DND-41 (cell line): Measurements from ENCODE around the gene SLC25A4.

Experiments used
- ATAC-seq: fragments of 200-7000 bp; cut with Tn5 transposase; 3 replicates; pipeline ENCODE4 v1.9.1; 2021; ENCODE audit warnings: low read depth; ENCODE audit not compliant: insufficient read depth
- DNase-seq: peaks from one replicate; pipeline ENCODE4 v3.0.0-alpha.2; 2020
- H2AFZ ChIP-seq: 2 replicates; pipeline ENCODE4 v1.6.0; 2012; ENCODE audit warnings: low read depth, low read length
- H3K27ac ChIP-seq: 2 replicates; pipeline ENCODE4 v1.5.1; 2012; ENCODE audit warnings: low read length, inconsistent platforms
- H3K27me3 ChIP-seq: fragments of 200-600 bp; sonication (generic); 2 replicates; pipeline ENCODE4 v1.6.0; 2012; ENCODE audit warnings: low read length, mild to moderate bottlenecking, inconsistent platforms; ENCODE audit not compliant: insufficient read depth, poor library complexity
- H3K36me3 ChIP-seq: 2 replicates; pipeline ENCODE4 v1.5.1; 2012; ENCODE audit warnings: low read length, inconsistent platforms; ENCODE audit not compliant: insufficient read depth
- H3K4me1 ChIP-seq: 2 replicates; pipeline ENCODE4 v1.5.1; 2012; ENCODE audit warnings: mild to moderate bottlenecking, low read length; ENCODE audit not compliant: insufficient read depth
- H3K4me2 ChIP-seq: 2 replicates; pipeline ENCODE4 v1.6.0; 2012; ENCODE audit warnings: mild to moderate bottlenecking, moderate library complexity, low read length, inconsistent platforms; ENCODE audit not compliant: insufficient read depth
- H3K4me3 ChIP-seq, 2 experiments: fragments of 200-600 bp in 1 of 2; shearing (Covaris generic) in 1 of 2; 2 replicates each; pipeline ENCODE4 v1.5.1; 2012 to 2016; ENCODE audit warnings: inconsistent platforms in 2 of 2, low read length in 2 of 2, mild to moderate bottlenecking in 2 of 2, low read depth in 1 of 2, moderate library complexity in 1 of 2
- H3K79me2 ChIP-seq: 2 replicates; pipeline ENCODE4 v1.6.0; 2012; ENCODE audit warnings: low read length, inconsistent platforms; ENCODE audit not compliant: insufficient read depth
- H3K9ac ChIP-seq: 2 replicates; pipeline ENCODE4 v1.6.0; 2012; ENCODE audit warnings: low read depth, mild to moderate bottlenecking, inconsistent platforms, low read length, moderate library complexity
- H3K9me3 ChIP-seq: 2 replicates; pipeline ENCODE4 v1.5.1; 2012; ENCODE audit warnings: low read length, moderate library complexity, mild to moderate bottlenecking, inconsistent platforms; ENCODE audit not compliant: insufficient read depth, severe bottlenecking
- H4K20me1 ChIP-seq: 2 replicates; pipeline ENCODE4 v1.6.0; 2012; ENCODE audit warnings: low read length; ENCODE audit not compliant: insufficient read depth
- CTCF ChIP-seq: IDR thresholded peaks from 2 replicates; pipeline ENCODE4 v1.5.1; 2012; ENCODE audit warnings: borderline replicate concordance, low read length, moderate library complexity, mild to moderate bottlenecking; ENCODE audit not compliant: poor library complexity, severe bottlenecking; ENCODE audit errors: extremely low read depth
- EZH2 ChIP-seq: IDR thresholded peaks from 3 replicates; pipeline ENCODE4 v1.6.1; 2012; ENCODE audit warnings: borderline replicate concordance, low read depth, mild to moderate bottlenecking, moderate library complexity, low read length, inconsistent platforms; ENCODE audit not compliant: severe bottlenecking

The SLC25A4 gene

GRCh38 chr4:185108185-185108584 lies 34.9 kb upstream of the SLC25A4 start:
- H2AFZ ChIP-seq: no peak overlapping the region
- no peaks in the 10 kb centered on the region for H3K4me1 ChIP-seq
- no peak overlapping the region for H3K27ac ChIP-seq
- H3K36me3 ChIP-seq: no peaks in the 10 kb centered on the region
- no peak for ATAC-seq
- peaks cover 8% of the 10 kb centered on the region for H3K27me3 ChIP-seq
- no peaks in the 10 kb centered on the region for H3K9me3 ChIP-seq
- DNase-seq: no peak
- H3K79me2 ChIP-seq: no peaks in the 10 kb centered on the region
- TF ChIP-seq EZH2: no peak
- TF ChIP-seq CTCF: no peak
- no peaks in the 10 kb centered on the region for H4K20me1 ChIP-seq
- no peak overlapping the region for H3K4me3 ChIP-seq
- no peak overlapping the region for H3K4me2 ChIP-seq
- H3K9ac ChIP-seq: no peak overlapping the region

GRCh38 chr4:185108669-185109068 lies 34.4 kb upstream of the SLC25A4 start:
- no peak overlapping the region for H3K4me2 ChIP-seq
- H3K79me2 ChIP-seq: no peaks in the 10 kb centered on the region
- H3K4me3 ChIP-seq: no peak overlapping the region
- H3K27me3 ChIP-seq: peaks cover 8% of the 10 kb centered on the region
- no peak overlapping the region for H3K9ac ChIP-seq
- TF ChIP-seq CTCF (no peak), EZH2 (no peak)
- DNase-seq: no peak
- H3K27ac ChIP-seq: no peak overlapping the region
- no peaks in the 10 kb centered on the region for H3K4me1 ChIP-seq
- no peaks in the 10 kb centered on the region for H3K36me3 ChIP-seq
- no peaks in the 10 kb centered on the region for H4K20me1 ChIP-seq
- H2AFZ ChIP-seq: no peak overlapping the region
- no peaks in the 10 kb centered on the region for H3K9me3 ChIP-seq
- ATAC-seq: no peak

- peaks cover 8% of the 10 kb centered on the region for H3K27me3 ChIP-seq
- no peaks in the 10 kb centered on the region for H3K9me3 ChIP-seq
- no peak overlapping the region for H3K27ac ChIP-seq
- no peak overlapping the region for H2AFZ ChIP-seq
- no peak overlapping the region for H3K9ac ChIP-seq
- no peak overlapping the region for H3K4me3 ChIP-seq
- H3K4me2 ChIP-seq: no peak overlapping the region
- no peaks in the 10 kb centered on the region for H3K79me2 ChIP-seq
- H3K36me3 ChIP-seq: no peaks in the 10 kb centered on the region
- DNase-seq (no peak), ATAC-seq (no peak)
- no peaks in the 10 kb centered on the region for H4K20me1 ChIP-seq
- no peaks in the 10 kb centered on the region for H3K4me1 ChIP-seq
- TF ChIP-seq EZH2 (no peak), CTCF (no peak)
These were observed 33.3 kb upstream of the SLC25A4 start for GRCh38 chr4:185109736-185110135.

- no peak overlapping the region for H3K4me2 ChIP-seq
These were observed 32.7 kb upstream of the SLC25A4 start for GRCh38 chr4:185110375-185110823.

More at GRCh38 chr4:185110375-185110823, 32.7 kb upstream of the SLC25A4 start:
- no peaks in the 10 kb centered on the region for H3K79me2 ChIP-seq
- no peak for DNase-seq
- peaks cover 8% of the 10 kb centered on the region for H3K27me3 ChIP-seq
- no peaks in the 10 kb centered on the region for H3K36me3 ChIP-seq
- no peaks in the 10 kb centered on the region for H3K9me3 ChIP-seq
- H3K4me1 ChIP-seq: no peaks in the 10 kb centered on the region
- no peak overlapping the region for H2AFZ ChIP-seq
- H3K27ac ChIP-seq: no peak overlapping the region
- ATAC-seq: no peak
- H3K4me3 ChIP-seq: no peak overlapping the region
- no peak overlapping the region for H3K9ac ChIP-seq
- no peak for TF ChIP-seq CTCF
- TF ChIP-seq EZH2: no peak
- H4K20me1 ChIP-seq: no peaks in the 10 kb centered on the region
